GM23248 (cell line): Measurements from ENCODE around the gene RSL1D1.
"Not testable (repeated sequence)": the region's sequence is repeated elsewhere in the genome, so short reads cannot be mapped to it uniquely, and the experiment has no call there.

Experiments
- EZH2 ChIP-seq: fragments of 200-600 bp; sonication (generic); IDR thresholded peaks from 2 replicates; pipeline ENCODE4 v1.6.1; 2018; ENCODE audit warnings: antibody characterized with exemption, mild to moderate bottlenecking; ENCODE audit not compliant: insufficient read depth, poor library complexity, severe bottlenecking
- EZH2phosphoT487 ChIP-seq: fragments of 200-600 bp; sonication (generic); IDR thresholded peaks from 2 replicates; pipeline ENCODE4 v1.6.1; 2018; ENCODE audit warnings: antibody characterized with exemption, moderate library complexity, mild to moderate bottlenecking, low read depth; ENCODE audit not compliant: insufficient read depth

GRCh38 chr16:11814800-11815199, 36.5 kb downstream of the RSL1D1 start:
- not testable (repeated sequence) for TF ChIP-seq EZH2phosphoT487, EZH2
